Stimulated activated CD8-positive, alpha-beta memory T cell treated with anti-CD3 and anti-CD28 coated beads, Interleukin-4, amount 100 ng/mL, for 48 hours (primary cell): ENCODE data around the gene E2F7.
"Not testable (repeated sequence)": the region's sequence is repeated elsewhere in the genome, so short reads cannot be mapped to it uniquely, and the experiment has no call there.

Source experiments
- DNase-seq: peaks from one replicate; pipeline ENCODE4 v3.0.0-alpha.2; 2020

E2F7 gene, protein sequence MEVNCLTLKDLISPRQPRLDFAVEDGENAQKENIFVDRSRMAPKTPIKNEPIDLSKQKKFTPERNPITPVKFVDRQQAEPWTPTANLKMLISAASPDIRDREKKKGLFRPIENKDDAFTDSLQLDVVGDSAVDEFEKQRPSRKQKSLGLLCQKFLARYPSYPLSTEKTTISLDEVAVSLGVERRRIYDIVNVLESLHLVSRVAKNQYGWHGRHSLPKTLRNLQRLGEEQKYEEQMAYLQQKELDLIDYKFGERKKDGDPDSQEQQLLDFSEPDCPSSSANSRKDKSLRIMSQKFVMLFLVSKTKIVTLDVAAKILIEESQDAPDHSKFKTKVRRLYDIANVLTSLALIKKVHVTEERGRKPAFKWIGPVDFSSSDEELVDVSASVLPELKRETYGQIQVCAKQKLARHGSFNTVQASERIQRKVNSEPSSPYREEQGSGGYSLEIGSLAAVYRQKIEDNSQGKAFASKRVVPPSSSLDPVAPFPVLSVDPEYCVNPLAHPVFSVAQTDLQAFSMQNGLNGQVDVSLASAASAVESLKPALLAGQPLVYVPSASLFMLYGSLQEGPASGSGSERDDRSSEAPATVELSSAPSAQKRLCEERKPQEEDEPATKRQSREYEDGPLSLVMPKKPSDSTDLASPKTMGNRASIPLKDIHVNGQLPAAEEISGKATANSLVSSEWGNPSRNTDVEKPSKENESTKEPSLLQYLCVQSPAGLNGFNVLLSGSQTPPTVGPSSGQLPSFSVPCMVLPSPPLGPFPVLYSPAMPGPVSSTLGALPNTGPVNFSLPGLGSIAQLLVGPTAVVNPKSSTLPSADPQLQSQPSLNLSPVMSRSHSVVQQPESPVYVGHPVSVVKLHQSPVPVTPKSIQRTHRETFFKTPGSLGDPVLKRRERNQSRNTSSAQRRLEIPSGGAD

GRCh38 chr12:77065361-77066204 is at the start of gene E2F7:
E2F7 (minus strand) TSS chr12:77065569; CDS start chr12:77064635, 934 bp downstream.
- DNase-seq: peak; percentile 89

DNA sequence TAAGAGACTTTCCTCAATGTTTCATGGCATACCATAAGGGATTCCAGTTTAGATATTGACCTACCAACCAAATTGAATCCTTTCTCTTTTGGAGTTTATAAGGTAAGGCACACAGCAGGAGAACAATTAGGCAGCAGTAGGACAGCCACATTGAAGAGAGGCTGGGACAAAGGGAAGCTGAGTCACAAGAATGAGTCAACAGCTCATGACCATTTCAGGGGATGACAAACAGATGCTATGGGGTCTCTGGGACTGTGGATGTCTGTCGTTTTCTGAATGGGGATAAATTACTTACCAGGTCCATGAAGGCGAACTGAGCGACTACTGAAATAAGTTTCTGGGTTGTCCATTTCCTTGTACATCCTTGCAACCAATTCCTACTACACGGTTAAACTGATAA is 48.6 kb upstream of the E2F7 start:
- DNase-seq: no peak

- DNase-seq: no peak
Observed at GRCh38 chr12:77108707-77109106, 43.3 kb upstream of the E2F7 start.

GRCh38 chr12:77107121-77107520 is 41.8 kb upstream of the E2F7 start:
- no peak for DNase-seq

DNA sequence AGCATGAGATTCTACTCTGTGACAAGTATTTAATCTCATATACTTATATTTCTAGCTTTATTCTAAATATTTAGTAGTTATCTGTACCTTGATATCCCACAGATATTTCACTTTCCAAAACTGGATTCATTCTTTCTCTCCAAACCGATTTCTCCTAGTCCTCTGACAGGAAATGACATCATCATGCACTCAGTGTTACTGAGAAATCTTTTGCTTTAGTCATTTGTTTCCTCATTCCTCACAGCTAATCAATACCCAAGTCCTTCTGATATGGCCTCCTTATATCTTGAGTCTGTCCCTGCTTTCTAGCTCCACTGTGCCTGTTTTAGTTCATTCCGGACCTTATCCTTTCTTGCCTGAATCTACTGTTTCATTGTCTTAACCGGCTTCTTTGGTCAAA is 39.4 kb upstream of the E2F7 start:
- DNase-seq: no peak

DNA sequence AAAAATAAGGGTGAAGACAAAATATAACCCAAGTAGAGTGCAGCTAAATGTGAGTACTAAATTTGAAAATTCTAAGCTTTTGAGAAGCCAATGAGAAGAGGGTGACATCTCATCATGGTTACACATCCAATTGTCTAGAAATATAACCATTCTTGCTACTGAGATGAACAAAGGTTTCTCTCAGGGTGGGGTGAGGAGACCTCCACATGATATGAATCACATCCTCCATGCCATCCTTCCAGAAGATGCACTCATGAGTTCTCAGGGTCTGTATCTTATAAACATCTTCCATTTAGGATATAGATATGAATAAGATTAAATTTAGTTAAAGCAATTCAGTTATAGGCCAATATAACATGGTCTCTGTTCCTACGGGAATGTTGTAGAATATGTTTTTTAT is 38.9 kb upstream of the E2F7 start:
- DNase-seq: no peak

DNA sequence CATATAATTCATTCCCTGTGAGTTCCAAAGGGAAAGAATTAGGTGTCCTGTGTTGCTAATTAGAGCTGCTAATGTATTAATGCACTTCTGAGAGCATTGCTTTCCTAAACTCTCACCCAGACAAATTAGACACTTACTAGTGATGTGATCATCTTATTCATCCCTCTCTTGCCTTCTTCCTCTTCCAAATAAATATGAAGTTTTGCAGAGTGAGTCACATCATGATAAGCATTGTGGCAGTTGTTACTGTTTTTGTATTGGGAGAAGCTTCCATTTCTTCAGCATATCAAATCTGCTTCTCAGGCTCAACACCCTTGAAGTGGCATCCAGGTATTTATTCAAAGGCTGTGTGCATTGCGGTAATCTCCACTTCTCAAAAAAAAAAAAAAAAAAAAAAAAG is 37.3 kb upstream of the E2F7 start:
- DNase-seq: no peak

- no peak for DNase-seq
Observed at GRCh38 chr12:77102123-77102522, 36.8 kb upstream of the E2F7 start.

DNA sequence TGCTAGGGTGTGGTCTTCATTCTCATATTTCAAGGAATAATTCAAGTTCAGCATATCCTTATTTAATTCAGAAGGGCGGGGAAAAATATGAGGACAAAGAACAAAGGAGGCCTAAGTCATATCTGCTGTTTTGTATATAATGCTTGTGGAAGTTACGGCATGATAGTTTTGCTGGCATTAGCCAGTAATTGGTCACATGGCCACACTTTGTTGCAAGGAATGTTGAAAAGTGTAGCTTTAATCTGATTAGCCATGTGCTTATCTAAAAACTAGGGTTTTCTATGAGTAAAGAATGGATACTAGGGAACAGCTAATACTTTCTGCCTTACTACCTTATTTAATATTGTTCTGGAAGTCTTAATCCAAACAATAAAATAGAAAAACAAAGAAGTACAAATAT is 34.4 kb upstream of the E2F7 start:
- DNase-seq: no peak

- no peak for DNase-seq
Observed at GRCh38 chr12:77097846-77098245, 32.5 kb upstream of the E2F7 start.

DNA sequence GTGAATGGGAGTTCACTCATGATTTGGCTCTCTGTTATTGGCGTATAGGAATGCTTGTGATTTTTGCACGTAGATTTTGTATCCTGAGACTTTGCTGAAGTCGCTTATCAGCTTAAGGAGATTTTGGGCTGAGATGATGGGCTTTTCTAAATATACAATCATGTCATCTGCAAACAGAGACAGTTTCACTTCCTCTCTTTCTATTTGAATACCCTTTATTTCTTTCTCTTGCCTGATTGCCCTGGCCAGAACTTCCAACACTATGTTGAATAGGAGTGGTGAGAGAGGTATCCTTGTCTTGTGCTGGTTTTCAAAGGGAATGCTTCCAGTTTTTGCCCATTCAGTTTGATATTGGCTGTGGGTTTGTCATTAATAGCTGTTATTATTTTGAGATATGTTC is 26.9 kb upstream of the E2F7 start:
- DNase-seq: not testable (repeated sequence)

- DNase-seq: no peak
Observed at GRCh38 chr12:77089686-77090220, 24.4 kb upstream of the E2F7 start.

GRCh38 chr12:77087427-77087826 is 22.1 kb upstream of the E2F7 start:
- no peak for DNase-seq

GRCh38 chr12:77082021-77082420 is 16.7 kb upstream of the E2F7 start:
- no peak for DNase-seq

GRCh38 chr12:77079631-77080030 is 14.3 kb upstream of the E2F7 start:
- DNase-seq: no peak

GRCh38 chr12:77078231-77078630 is 12.9 kb upstream of the E2F7 start:
- DNase-seq: no peak

- no peak for DNase-seq
Observed at GRCh38 chr12:77076886-77077285, 11.5 kb upstream of the E2F7 start.

GRCh38 chr12:77073894-77074293 is 8.5 kb upstream of the E2F7 start:
- not testable (repeated sequence) for DNase-seq

DNA sequence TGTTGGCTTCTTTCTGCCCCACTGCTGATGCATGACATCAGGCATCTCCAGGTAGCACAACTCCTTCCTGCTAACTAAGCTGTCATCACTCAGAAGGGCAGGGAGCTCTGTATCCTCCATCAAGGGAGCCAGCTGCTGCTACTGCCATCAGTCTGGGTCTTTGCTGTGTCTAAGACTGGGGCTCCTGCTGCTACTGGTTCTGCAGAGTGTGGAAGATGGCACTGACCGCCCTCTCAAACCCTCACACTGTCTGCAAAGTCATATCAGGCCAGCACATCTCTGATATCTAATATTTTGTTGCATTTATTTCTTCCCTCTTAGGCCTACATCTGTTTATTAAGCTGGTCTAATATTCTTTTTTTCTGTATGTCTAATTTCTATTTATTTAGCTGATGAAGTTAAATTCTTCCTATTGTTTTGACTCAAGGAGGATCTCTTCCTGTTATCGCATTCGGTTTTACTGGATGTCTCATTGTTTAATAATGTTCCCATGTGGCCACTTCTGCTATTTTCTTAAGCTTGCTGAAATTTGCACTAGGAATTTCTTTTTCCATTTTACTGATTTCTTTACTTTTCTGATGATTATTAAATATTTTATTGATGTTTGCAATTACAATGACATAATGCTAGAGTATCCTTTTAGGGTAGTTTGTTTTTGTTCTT is 7.6 kb upstream of the E2F7 start:
- DNase-seq: no peak

DNA sequence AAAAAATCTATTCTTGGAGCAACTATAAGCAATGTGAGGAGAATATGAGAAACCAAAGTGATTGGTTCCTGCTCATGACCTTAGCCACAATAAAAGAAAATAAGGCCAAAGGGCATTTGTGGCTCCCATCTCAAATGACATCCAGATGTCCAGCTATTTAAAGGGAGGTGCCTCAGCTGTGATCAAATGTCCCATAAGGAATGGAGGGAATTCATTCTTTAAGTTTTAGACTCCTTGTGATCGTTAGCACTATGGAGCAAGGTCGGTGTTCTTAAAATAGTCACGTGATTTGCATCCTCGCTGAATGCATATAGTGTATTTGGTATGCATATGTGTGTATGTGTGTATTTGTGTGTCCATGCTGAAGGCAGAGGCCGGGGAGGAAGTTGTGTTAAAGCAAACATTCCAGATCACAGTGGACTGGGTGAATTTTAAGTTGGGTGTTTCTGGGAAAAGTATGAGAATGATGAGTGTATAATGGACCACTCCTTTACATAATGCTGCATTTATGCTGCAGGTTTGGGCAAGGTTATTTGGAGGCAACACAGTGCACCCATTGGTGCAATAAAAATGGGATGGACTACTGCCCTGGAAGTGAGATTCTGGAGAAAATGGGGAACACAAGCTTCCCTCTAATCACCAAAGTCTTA is 5.6 kb upstream of the E2F7 start:
- no peak for DNase-seq

DNA sequence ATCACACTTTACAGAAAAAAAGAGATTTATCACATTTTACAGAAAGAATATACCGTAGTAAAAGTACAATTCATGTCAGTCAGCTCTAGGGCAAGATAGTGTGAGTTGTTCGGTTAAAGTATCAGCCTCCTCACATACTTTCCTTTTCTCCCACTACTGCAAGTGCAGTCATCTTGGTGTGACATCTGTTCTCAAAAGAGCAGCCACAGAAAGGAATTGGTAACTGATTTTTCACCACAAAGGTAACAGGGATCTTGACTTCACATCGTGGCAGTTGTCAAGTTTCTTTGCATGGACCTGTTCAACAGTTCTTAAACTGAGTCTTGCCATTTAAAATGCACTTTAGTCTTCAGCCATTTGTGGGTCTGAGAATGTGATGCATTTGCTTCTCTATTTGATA is 5.0 kb upstream of the E2F7 start:
- DNase-seq: no peak

DNA sequence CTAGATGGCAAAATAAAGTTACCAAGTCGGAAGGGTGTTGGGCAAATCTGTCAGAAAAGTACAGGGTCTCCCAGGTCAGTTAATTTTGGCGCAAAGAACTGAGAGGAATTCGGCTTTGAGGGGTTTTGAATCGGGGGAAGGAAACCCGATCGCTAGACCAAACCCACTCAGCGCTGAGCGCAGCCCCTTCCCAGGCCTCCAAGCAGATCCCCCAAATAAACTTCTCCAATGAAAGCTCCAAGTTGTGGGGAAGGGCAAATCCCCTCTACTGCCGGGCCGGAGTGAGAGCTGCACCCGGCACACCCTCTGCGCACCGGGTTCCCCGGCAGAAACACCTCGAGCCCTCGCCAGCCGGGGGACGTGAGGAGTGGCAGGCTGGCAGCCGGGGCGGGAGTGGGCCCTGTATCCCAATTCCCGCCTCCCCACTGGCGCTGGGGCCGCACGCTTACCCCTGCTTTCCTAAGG is 441 bp downstream of the E2F7 start:
- peak; percentile 54 for DNase-seq
